ENCODE results near the gene GID4.

- no peak for TF ChIP-seq CTCF (conservative IDR thresholded peaks at IDR 0.05; ENCODE audit: low read length)
- no peak for TF ChIP-seq EZH2phosphoT487 (IDR thresholded peaks at IDR 0.05; ENCODE audit: borderline replicate concordance)
Observed at GRCh38 chr17:18071751-18072150, 32.5 kb downstream of the GID4 start.

Data from Loucy (cell line).